Middle frontal gyrus (tissue), 1 donor: ENCODE measurements around the gene ZSWIM3.
"Not testable (repeated sequence)": the region's sequence is repeated elsewhere in the genome, so short reads cannot be mapped to it uniquely, and the experiment has no call there.

Experiments used
- DNase-seq: peaks from one replicate; pipeline ENCODE4 v3.0.0-alpha.2; 2015; ENCODE audit warnings: low spot score; ENCODE audit errors: extremely low spot score

ZSWIM3 gene

GRCh38 chr20:45890077-45890984 lies 32.9 kb downstream of the ZSWIM3 start:
- no peak for DNase-seq

GRCh38 chr20:45890985-45891983 lies 33.9 kb downstream of the ZSWIM3 start, which contains the start of the genes CTSA and NEURL2:
TSS of gene CTSA (plus strand) at chr20:45891335. CDS start at chr20:45891569, 234 bp downstream.
TSS of gene NEURL2 (minus strand) at chr20:45891208. CDS start at chr20:45890991, 217 bp downstream.
- DNase-seq = peak; percentile 75

GRCh38 chr20:45892049-45892825 lies 34.8 kb downstream of the ZSWIM3 start:
- DNase-seq = no peak

GRCh38 chr20:45892828-45893500 lies 35.5 kb downstream of the ZSWIM3 start:
- no peak for DNase-seq

GRCh38 chr20:45893831-45894230 lies 36.4 kb downstream of the ZSWIM3 start:
- DNase-seq = no peak

GRCh38 chr20:45894797-45895196 lies 37.4 kb downstream of the ZSWIM3 start:
- DNase-seq = no peak

GRCh38 chr20:45896641-45897161 lies 39.3 kb downstream of the ZSWIM3 start:
- no peak for DNase-seq

- DNase-seq = no peak
Observed at GRCh38 chr20:45897289-45897688, 39.9 kb downstream of the ZSWIM3 start.

- DNase-seq = no peak
Observed at GRCh38 chr20:45897692-45898091, 40.3 kb downstream of the ZSWIM3 start.

GRCh38 chr20:45898285-45898684 lies 40.9 kb downstream of the ZSWIM3 start:
- DNase-seq = no peak

GRCh38 chr20:45899046-45899835 lies 41.8 kb downstream of the ZSWIM3 start:
- no peak for DNase-seq

- not testable (repeated sequence) for DNase-seq
Observed at GRCh38 chr20:45901332-45901731, 43.9 kb downstream of the ZSWIM3 start.

- DNase-seq = no peak
Observed at GRCh38 chr20:45902199-45902701, 44.8 kb downstream of the ZSWIM3 start.

- DNase-seq = no peak
Observed at GRCh38 chr20:45904583-45905504, 47.4 kb downstream of the ZSWIM3 start.

GRCh38 chr20:45905505-45906079 lies 48.2 kb downstream of the ZSWIM3 start:
- no peak for DNase-seq

- no peak for DNase-seq
Observed at GRCh38 chr20:45907219-45907948, 50.0 kb downstream of the ZSWIM3 start.

- no peak for DNase-seq
Observed at GRCh38 chr20:45908084-45908483, 50.7 kb downstream of the ZSWIM3 start.
